H1 (cell line): ENCODE data around the gene LYL1. TPM values are rescaled to one million over a fixed set of nuclear protein-coding genes. Genes with fewer than 3 reads are reported as not detected.

Source experiments
- CTCF ChIA-PET: fragments of 300-600 bp; sonication (Branson Sonifier 250); formaldehyde crosslinking; loops from one replicate; lab custom pipeline; 2021; ENCODE audit not compliant: partially characterized antibody; lab: Charles Lee
- POLR2A ChIA-PET: fragments of 300-600 bp; sonication (Branson Sonifier 250); formaldehyde crosslinking; loops from one replicate; lab custom pipeline; 2021; ENCODE audit warnings: inconsistent platforms; ENCODE audit not compliant: partially characterized antibody; lab: Charles Lee
- DNase-seq, 2 experiments: peaks; one replicate each; pipeline versions ENCODE4 v3.0.0 to v3.0.0-alpha.2; 2010 to 2022; ENCODE audit warnings: low spot score in 2 of 2, low read depth in 1 of 2, mixed read lengths in 1 of 2
- FAIRE-seq: peaks from 2 replicates; lab custom pipeline; 2011; peaks lifted over from hg19 to GRCh38; lab: Jason Lieb, UNC
- H2AFZ ChIP-seq: 2 replicates; pipeline ENCODE4 v1.8.1; 2012; ENCODE audit warnings: low read length, inconsistent platforms
- H2AK5ac ChIP-seq: 2 replicates; pipeline ENCODE4 v1.6.1; 2013; ENCODE audit warnings: low read depth, low read length
- H2BK120ac ChIP-seq: replicated peaks from 2 replicates; pipeline ENCODE3; 2013; ENCODE audit warnings: low read depth, low read length, inconsistent platforms
- H2BK12ac ChIP-seq: 2 replicates; pipeline ENCODE4 v1.6.1; 2013; ENCODE audit warnings: low read depth, low read length
- H2BK15ac ChIP-seq: 2 replicates; pipeline ENCODE4 v1.6.1; 2013; ENCODE audit warnings: low read length
- H2BK20ac ChIP-seq: 2 replicates; pipeline ENCODE4 v1.6.1; 2013; ENCODE audit warnings: low read length
- H2BK5ac ChIP-seq: 2 replicates; pipeline ENCODE4 v1.6.1; 2013; ENCODE audit warnings: low read depth, low read length
- H3K14ac ChIP-seq: 2 replicates; pipeline ENCODE4 v1.6.1; 2013; ENCODE audit warnings: inconsistent platforms; ENCODE audit not compliant: insufficient read length
- H3K18ac ChIP-seq: 2 replicates; pipeline ENCODE4 v1.6.1; 2013; ENCODE audit warnings: low read length; ENCODE audit errors: extremely low read depth
- H3K23ac ChIP-seq: 2 replicates; pipeline ENCODE4 v1.6.1; 2013; ENCODE audit warnings: inconsistent platforms; ENCODE audit not compliant: insufficient read length
- H3K23me2 ChIP-seq: 2 replicates; pipeline ENCODE4 v1.6.1; 2013; ENCODE audit warnings: low read depth, low read length
- H3K27ac ChIP-seq: 2 replicates; pipeline ENCODE4 v1.6.1; 2011; ENCODE audit warnings: low read depth, low read length, inconsistent platforms
- H3K27me3 ChIP-seq, 4 experiments: replicated peaks in 1 of 4; 1 replicate in 1 of 4; 2 replicates in 3 of 4; pipeline versions ENCODE4 v1.6.1 to v1.8.1; 2011 to 2013; ENCODE audit warnings: low read length in 3 of 4, mild to moderate bottlenecking in 3 of 4, inconsistent platforms in 2 of 4, mixed read lengths in 2 of 4, moderate library complexity in 1 of 4; ENCODE audit not compliant: control insufficient read depth in 3 of 4, insufficient read depth in 3 of 4; ENCODE audit errors: extremely low read depth in 1 of 4
- H3K36me3 ChIP-seq, 4 experiments: 2 replicates each; pipeline versions ENCODE4 v1.6.1 to v1.8.1; 2011 to 2013; ENCODE audit warnings: mild to moderate bottlenecking in 4 of 4, low read length in 3 of 4, moderate library complexity in 2 of 4, control low read depth in 1 of 4, inconsistent platforms in 1 of 4; ENCODE audit not compliant: insufficient read depth in 4 of 4, control insufficient read depth in 2 of 4
- H3K4ac ChIP-seq: replicated peaks from 2 replicates; pipeline ENCODE3; 2013; ENCODE audit warnings: low read length, low read depth, mixed read lengths, inconsistent platforms; ENCODE audit not compliant: insufficient read length
- H3K4me1 ChIP-seq, 4 experiments: replicated peaks in 1 of 4; 1 replicate in 1 of 4; 2 replicates in 3 of 4; pipeline versions ENCODE4 v1.6.1 to v1.8.1; 2011 to 2013; ENCODE audit warnings: low read length in 3 of 4, inconsistent platforms in 2 of 4, mixed read lengths in 1 of 4; ENCODE audit not compliant: insufficient read depth in 4 of 4, control insufficient read depth in 3 of 4
- H3K4me2 ChIP-seq, 2 experiments: 2 replicates each; pipeline versions ENCODE4 v1.6.1 to v1.8.1; 2011 to 2013; ENCODE audit warnings: low read depth in 2 of 2, low read length in 2 of 2, control low read depth in 1 of 2, inconsistent platforms in 1 of 2, mild to moderate bottlenecking in 1 of 2; ENCODE audit not compliant: insufficient read depth in 1 of 2
- H3K4me3 ChIP-seq, 4 experiments: fragments of 200-600, 300-600 bp in 1 of 4; sonication (generic), shearing (Covaris generic), sonication (Bioruptor Twin) in 1 of 4; 2 replicates each; pipeline versions ENCODE4 v1.5.1 to v1.8.1; 2011 to 2016; ENCODE audit warnings: low read length in 4 of 4, low read depth in 3 of 4, control low read depth in 2 of 4, inconsistent platforms in 2 of 4, mild to moderate bottlenecking in 2 of 4, mixed read lengths in 1 of 4, moderate library complexity in 1 of 4; ENCODE audit not compliant: insufficient read depth in 2 of 4; ENCODE audit errors: extremely low read depth in 1 of 4
- H3K56ac ChIP-seq: replicated peaks from 2 replicates; pipeline ENCODE3; 2013; ENCODE audit warnings: low read depth, mild to moderate bottlenecking, mixed read lengths, low read length, inconsistent platforms; ENCODE audit not compliant: insufficient read length
- H3K79me1 ChIP-seq: 2 replicates; pipeline ENCODE4 v1.6.1; 2013; ENCODE audit warnings: low read depth, low read length, control low read depth
- H3K79me2 ChIP-seq, 2 experiments: 2 replicates each; pipeline versions ENCODE4 v1.6.1 to v1.8.1; 2012 to 2013; ENCODE audit warnings: low read length in 2 of 2, mild to moderate bottlenecking in 2 of 2, inconsistent platforms in 1 of 2; ENCODE audit not compliant: insufficient read depth in 2 of 2, control insufficient read depth in 1 of 2
- H3K9ac ChIP-seq, 4 experiments: replicated peaks in 1 of 4; 1 replicate in 1 of 4; 2 replicates in 3 of 4; pipeline versions ENCODE4 v1.6.1 to v1.8.1; 2011 to 2013; ENCODE audit warnings: low read depth in 3 of 4, low read length in 3 of 4, control low read depth in 2 of 4, mild to moderate bottlenecking in 2 of 4, moderate library complexity in 2 of 4, inconsistent platforms in 1 of 4; ENCODE audit errors: extremely low read depth in 1 of 4
- H3K9me3 ChIP-seq, 2 experiments: 2 replicates each; pipeline versions ENCODE4 v1.6.1 to v1.8.1; 2012 to 2013; ENCODE audit warnings: mild to moderate bottlenecking in 2 of 2, moderate library complexity in 2 of 2, control low read depth in 1 of 2, inconsistent platforms in 1 of 2, low read depth in 1 of 2, low read length in 1 of 2, mixed read lengths in 1 of 2; ENCODE audit not compliant: insufficient read depth in 2 of 2
- H4K20me1 ChIP-seq, 2 experiments: replicated peaks in 1 of 2; 2 replicates each; pipeline versions ENCODE3 to v1.8.1; 2011 to 2013; ENCODE audit warnings: inconsistent platforms in 2 of 2, low read length in 2 of 2, mild to moderate bottlenecking in 1 of 2; ENCODE audit not compliant: insufficient read depth in 2 of 2, control insufficient read depth in 1 of 2
- H4K5ac ChIP-seq: 2 replicates; pipeline ENCODE4 v1.6.1; 2013; ENCODE audit warnings: low read length, low read depth, mixed read lengths, inconsistent platforms; ENCODE audit not compliant: insufficient read length
- H4K8ac ChIP-seq: 2 replicates; pipeline ENCODE4 v1.8.0; 2013; ENCODE audit warnings: mild to moderate bottlenecking, moderate library complexity, low read length, inconsistent platforms; ENCODE audit not compliant: insufficient read depth; ENCODE audit errors: extremely low read depth
- H4K91ac ChIP-seq: replicated peaks from 2 replicates; pipeline ENCODE3; 2013; ENCODE audit warnings: low read length, mixed read lengths, inconsistent platforms; ENCODE audit not compliant: insufficient read length
- ASH2L ChIP-seq: fragments of 200-600, 300-600 bp; sonication (generic); IDR thresholded peaks from one replicate; pipeline ENCODE4 v1.7.1; 2017; ENCODE audit warnings: low read length
- CBX5 ChIP-seq: fragments of 300-800, 300-1000 bp; sonication (generic); IDR thresholded peaks from 2 replicates; pipeline ENCODE4 v1.7.1; 2016; ENCODE audit warnings: antibody characterized with exemption, low read length, low read depth
- CREB1 ChIP-seq: IDR thresholded peaks from 2 replicates; pipeline ENCODE4 v1.6.1; 2012; ENCODE audit warnings: inconsistent platforms
- EZH2 ChIP-seq: fragments of 200-600 bp; sonication (generic); IDR thresholded peaks from 2 replicates; pipeline ENCODE4 v1.7.1; 2012; ENCODE audit warnings: low read depth, mild to moderate bottlenecking, moderate library complexity, low read length, inconsistent platforms; ENCODE audit not compliant: severe bottlenecking
- GTF2F1 ChIP-seq: IDR thresholded peaks from 2 replicates; pipeline ENCODE4 v1.6.1; 2012; ENCODE audit warnings: low read depth, low read length, improper control_type of control experiment, borderline replicate concordance
- MAX ChIP-seq: IDR thresholded peaks from 2 replicates; pipeline ENCODE4 v1.6.1; 2012; ENCODE audit warnings: inconsistent platforms
- RNF2 ChIP-seq: fragments of 200-900, 300-1000 bp; sonication (generic); IDR thresholded peaks from 2 replicates; pipeline ENCODE4 v1.7.1; 2016; ENCODE audit warnings: borderline replicate concordance, low read depth, mild to moderate bottlenecking, antibody characterized with exemption, low read length; ENCODE audit not compliant: poor library complexity, severe bottlenecking; ENCODE audit errors: missing control alignments
- SAP30 ChIP-seq: fragments of 300-600 bp; sonication (generic); IDR thresholded peaks from 2 replicates; pipeline ENCODE4 v1.7.1; 2012; ENCODE audit warnings: low read length, moderate library complexity, mild to moderate bottlenecking, inconsistent platforms; ENCODE audit not compliant: insufficient read depth, insufficient replicate concordance
- WGBS, 2 experiments: shearing (Covaris generic) in 1 of 2; methylation state at CpG; one replicate each; pipeline versions ENCODE4 v1.1.6 to v1.1.7; 2013 to 2015; ENCODE audit warnings: low lambda C conversion rate in 2 of 2, mixed read lengths in 2 of 2, inconsistent platforms in 1 of 2, low coverage in 1 of 2, missing lambda C conversion rate in 1 of 2; ENCODE audit not compliant: insufficient replicate concordance in 2 of 2, insufficient coverage in 1 of 2, insufficient read length in 1 of 2; ENCODE audit errors: extremely low coverage in 1 of 2, missing lambda C conversion rate in 1 of 2; 5-methylcytosine and 5-hydroxymethylcytosine counted together
- polyA plus RNA-seq, 7 experiments: library from polyadenylated mRNA; depleted of rRNA in 3 of 7; stranded (reverse) in 5 of 7; unstranded in 2 of 7; fragments of >200 nt in 5 of 7; fragments of 200-250 nt in 2 of 7; gene quantifications; 1 replicate in 5 of 7; 2 replicates in 1 of 7; 4 replicates in 1 of 7; pipeline versions ENCODE4 v1.2.1 to v1.2.3, GENCODE V29; 2011 to 2013; ENCODE audit warnings: missing spikeins in 2 of 7, mixed read lengths in 2 of 7
- total RNA-seq: library from RNA; stranded (reverse); fragmentation: NEBNext Ultra II Directional; extraction: Animal tissue kit (Norgen Biotek cat#: 25700); gene quantifications from 2 replicates; pipeline ENCODE4 v1.2.1, GENCODE V29; 2021
- TF ChIP-seq, protein P1 (sequence below): IDR thresholded peaks from 2 replicates; pipeline ENCODE4 v1.6.1; 2012; ENCODE audit warnings: inconsistent platforms

The LYL1 gene
- total and polyA plus RNA-seq, 2 of the 8 experiments (the other 6 are each of a cell fraction or from before 2014, with no cell fraction given) = 0.58 to 0.76 TPM

DNA sequence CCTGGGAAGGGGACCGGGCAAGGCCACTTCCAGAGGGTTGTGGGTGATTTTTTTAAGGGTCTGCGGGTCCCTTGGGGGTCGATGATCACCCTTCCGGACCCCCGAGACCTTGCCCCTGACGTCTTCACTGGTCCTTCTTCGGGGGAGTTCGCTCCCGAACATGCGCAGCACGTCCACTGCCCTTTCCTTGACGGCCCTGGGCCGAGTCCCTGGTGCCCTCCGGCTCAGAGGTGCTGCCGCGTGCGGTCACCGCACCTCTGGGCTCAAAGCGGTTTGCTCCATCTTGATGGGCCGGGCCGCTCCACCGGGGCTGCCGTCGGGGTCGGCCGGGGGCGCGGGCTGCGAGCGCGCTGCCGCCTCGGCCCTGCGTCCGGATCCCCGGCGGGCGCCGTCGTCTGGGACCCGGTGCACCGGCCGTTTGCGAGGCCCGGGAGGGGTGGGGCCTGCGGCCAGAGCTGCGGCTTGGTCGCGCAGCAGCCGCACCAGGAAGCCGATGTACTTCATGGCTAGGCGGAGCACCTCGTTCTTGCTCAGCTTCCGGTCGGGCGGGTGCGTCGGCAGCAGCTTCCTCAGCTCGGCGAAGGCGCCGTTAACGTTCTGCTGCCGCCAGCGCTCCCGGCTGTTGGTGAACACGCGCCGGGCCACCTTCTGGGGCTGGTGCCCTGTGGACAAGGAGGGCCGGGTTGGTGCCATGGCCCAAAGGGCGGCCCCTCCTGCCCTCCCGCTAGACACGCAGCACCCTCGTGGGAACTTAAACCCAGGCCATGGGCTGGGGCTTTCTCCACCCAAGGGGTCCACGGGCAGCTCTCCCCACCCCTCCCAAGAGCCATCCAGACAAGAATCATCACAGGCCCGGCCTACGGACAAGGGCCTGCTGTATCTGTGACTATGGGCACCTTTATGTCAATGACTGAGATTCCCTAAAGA is 3.3 kb downstream of the LYL1 start:
- H2BK120ac ChIP-seq = no peak overlapping the region
- no peak overlapping the region for H3K27ac ChIP-seq
- H3K4me3 ChIP-seq = peak overlapping the region in 3 of 4 experiments; percentile 1 to 50 (median 12); a peak in 6 of 8 replicates
- H3K36me3 ChIP-seq = no peaks in the 10 kb centered on the region
- peaks cover 33 to 80% (median 67%) of the 10 kb centered on the region in 4 experiments for H3K27me3 ChIP-seq
- no peak overlapping the region for H3K14ac ChIP-seq
- no peak for FAIRE-seq
- H4K91ac ChIP-seq = no peak overlapping the region
- ChIA-PET POLR2A (interaction anchor here (0.6 to 11.6 kb wide), 7 partner anchors 13 to 74 kb away, joined by 3 to 141 read pairs (median 4); partner anchors contain the start of genes IER2, NACC1, STX10 and TRMT1), CTCF (interaction anchor here (0.6 to 2.9 kb wide), 6 partner anchors 41 to 134 kb away, joined by 3 to 16 read pairs (median 9); no protein-coding TSS in a partner anchor)
- H4K5ac ChIP-seq = no peak overlapping the region
- no peak overlapping the region for H2AFZ ChIP-seq
- H3K4me2 ChIP-seq = peak overlapping the region; percentile 64 to 85
- H2AK5ac ChIP-seq = peak overlapping the region; percentile 53; the same call in 1 of the 2 replicates
- peak overlapping the region; percentile 69 for H4K8ac ChIP-seq
- no peak overlapping the region for H3K9ac ChIP-seq
- H2BK20ac ChIP-seq = no peak overlapping the region
- WGBS, 2 experiments = 12% methylated on average over 76 of the region's 77 CpGs; no CpG with 5 or more reads in 1 of the 2 experiments
- H3K4ac ChIP-seq = no peak overlapping the region
- H3K18ac ChIP-seq = peak overlapping the region; percentile 71
- peaks cover 9% of the 10 kb centered on the region; the same call in 1 of the 2 replicates for H3K23me2 ChIP-seq
- H3K56ac ChIP-seq = no peak overlapping the region
- H3K79me1 ChIP-seq = no peaks in the 10 kb centered on the region
- H2BK15ac ChIP-seq = no peak overlapping the region; the same call in 1 of the 2 replicates
- no peaks in the 10 kb centered on the region for H3K79me2 ChIP-seq
- peaks cover 2 to 16% of the 10 kb centered on the region in 2 experiments for H4K20me1 ChIP-seq
- no peak overlapping the region for H3K23ac ChIP-seq
- H2BK5ac ChIP-seq = no peak overlapping the region
- no peaks in the 10 kb centered on the region for H3K9me3 ChIP-seq
- DNase-seq = peak in 1 of 2 experiments; percentile 74
- H2BK12ac ChIP-seq = no peak overlapping the region
- peaks cover 0 to 28% (median 13%) of the 10 kb centered on the region in 4 experiments; a peak in 5 of 7 replicates for H3K4me1 ChIP-seq
- TF ChIP-seq CBX5 (no peak), MAX (peak; percentile 58; the same call in 1 of the 2 replicates), GTF2F1 (no peak), CREB1 (peak; percentile 14; the same call in 1 of the 2 replicates), RNF2 (peak; percentile 54), EZH2 (peak; percentile 96), SAP30 (no peak), ASH2L (peak; percentile 36)
- TF ChIP-seq, protein P1, sequence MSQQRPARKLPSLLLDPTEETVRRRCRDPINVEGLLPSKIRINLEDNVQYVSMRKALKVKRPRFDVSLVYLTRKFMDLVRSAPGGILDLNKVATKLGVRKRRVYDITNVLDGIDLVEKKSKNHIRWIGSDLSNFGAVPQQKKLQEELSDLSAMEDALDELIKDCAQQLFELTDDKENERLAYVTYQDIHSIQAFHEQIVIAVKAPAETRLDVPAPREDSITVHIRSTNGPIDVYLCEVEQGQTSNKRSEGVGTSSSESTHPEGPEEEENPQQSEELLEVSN = peak; percentile 71
